NCI-H2107 (cell line): ENCODE measurements around the gene VWF.

Experiments used
- DNase-seq: peaks from one replicate; lab custom pipeline; 2025; lab: John Stamatoyannopoulos, UW

The VWF gene

GRCh38 chr12:5910790-5911548 lies 213.5 kb downstream of the VWF start:
- DNase-seq: no peak

GRCh38 chr12:5909560-5909959 lies 214.9 kb downstream of the VWF start:
- DNase-seq: no peak

GRCh38 chr12:5908251-5908650 lies 216.2 kb downstream of the VWF start:
- DNase-seq: no peak

GRCh38 chr12:5907807-5908206 lies 216.7 kb downstream of the VWF start:
- no peak for DNase-seq

- DNase-seq: no peak
Observed at GRCh38 chr12:5905757-5906156, 218.7 kb downstream of the VWF start.

- no peak for DNase-seq
Observed at GRCh38 chr12:5904969-5905368, 219.5 kb downstream of the VWF start.

GRCh38 chr12:5904441-5904840 lies 220.0 kb downstream of the VWF start:
- no peak for DNase-seq

GRCh38 chr12:5902736-5903135 lies 221.7 kb downstream of the VWF start:
- DNase-seq: no peak

- DNase-seq: no peak
Observed at GRCh38 chr12:5901416-5901815, 223.1 kb downstream of the VWF start.

GRCh38 chr12:5900533-5901205 lies 223.8 kb downstream of the VWF start:
- no peak for DNase-seq

GRCh38 chr12:5900076-5900475 lies 224.4 kb downstream of the VWF start:
- DNase-seq: no peak

GRCh38 chr12:5899675-5900074 lies 224.8 kb downstream of the VWF start:
- no peak for DNase-seq

GRCh38 chr12:5898874-5899273 lies 225.6 kb downstream of the VWF start:
- no peak for DNase-seq
